A375 (cell line): Measurements from ENCODE around the gene IFITM1. TPM values are rescaled to one million over a fixed set of nuclear protein-coding genes. Genes with fewer than 3 reads are reported as not detected.

Source experiments
- small RNA-seq: library from RNA; depleted of rRNA; stranded (forward); fragments of <200 nt; gene quantifications from one replicate; pipeline ENCODE3, GENCODE V24; 2014
- total RNA-seq: library from RNA; depleted of rRNA; stranded (reverse); fragments of >200 nt; shearing (Covaris generic); gene quantifications from 2 replicates; pipeline ENCODE4 v1.2.3, GENCODE V29; 2014; rRNA removed

The IFITM1 gene
- total RNA-seq = 3.9 and 4.5 TPM in 2 replicates

GRCh38 chr11:313787-314553, at the start of gene IFITM1:
Gene IFITM1, plus strand, starts transcription at chr11:314040. Its CDS starts 131 bp downstream, at chr11:314171.

GRCh38 chr11:278001-278951, 35.6 kb upstream of the IFITM1 start, which contains the start of gene NLRP6:
Gene NLRP6, plus strand, starts transcription at chr11:278407. Its CDS starts 163 bp downstream, at chr11:278570.

GRCh38 chr11:288478-289397, 25.1 kb upstream of the IFITM1 start, which contains the start of gene PGGHG:
Gene PGGHG, plus strand, starts transcription at chr11:289126. Its CDS starts 691 bp downstream, at chr11:289817.

DNA sequence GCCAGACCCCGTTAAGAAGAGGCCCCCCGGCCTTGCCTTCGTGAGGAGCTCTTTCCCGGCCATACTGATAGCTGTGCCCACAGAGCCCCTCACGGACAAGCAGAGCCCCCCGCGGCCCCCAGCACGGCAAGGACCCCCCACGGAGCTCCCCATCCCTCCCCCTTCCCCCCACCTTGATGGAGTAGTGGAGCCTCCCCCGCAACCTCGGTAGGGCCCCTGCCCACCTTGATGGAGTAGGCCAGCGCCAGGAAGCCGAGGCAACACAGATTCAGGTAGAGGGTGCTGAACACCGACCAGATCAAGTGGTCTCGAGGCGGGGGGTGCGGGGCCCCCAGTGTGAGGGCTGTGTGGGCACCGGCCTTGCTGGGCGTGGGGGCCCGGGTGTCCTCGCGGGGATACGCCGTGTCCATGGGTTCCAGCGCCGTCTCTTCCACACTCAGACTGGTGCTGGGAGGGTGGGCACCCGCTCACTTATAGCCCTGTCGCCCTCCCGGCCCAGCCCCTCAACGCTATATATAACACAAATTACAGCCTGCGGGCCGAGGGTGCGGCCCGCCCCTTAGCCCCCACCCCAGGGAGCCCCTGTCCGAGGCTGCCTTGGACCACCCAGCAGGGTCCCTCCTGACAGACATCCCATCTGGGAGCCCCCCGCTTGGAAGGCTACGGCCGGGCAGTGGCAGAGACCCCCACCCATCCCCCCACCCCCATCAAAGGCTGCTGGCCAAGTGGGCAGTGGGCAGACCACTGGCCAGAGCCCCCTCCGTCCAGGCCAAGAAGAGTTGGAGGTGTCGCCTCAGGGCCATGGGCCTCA, 14.6 kb upstream of the IFITM1 start, which contains the start of gene IFITM5:
IFITM5 (minus strand) TSS at position 446 of the 811 bp plus-strand sequence; CDS start at position 410, 36 bp downstream.

GRCh38 chr11:307766-308708, 5.8 kb upstream of the IFITM1 start, which contains the start of gene IFITM2:
Gene IFITM2, plus strand, starts transcription at chr11:307816. Its CDS starts 377 bp downstream, at chr11:308193.

Small RNAs within 50 kb of the gene (small RNA-seq; reads per million reads assigned to genes)
- gene AC136475.6 = not detected

Other genes with a start within 250 kb of the IFITM1 start
- not detected in 2 replicates for gene SCGB1C1, start 121.0 kb upstream of the IFITM1 start, total RNA-seq
- 12.4 and 13.2 TPM in 2 replicates for gene BET1L, start 106.6 kb upstream of the IFITM1 start, total RNA-seq
- 77.6 and 88.5 TPM in 2 replicates for gene RIC8A, start 106.3 kb upstream of the IFITM1 start, total RNA-seq
- gene SIRT3, start 77.7 kb upstream of the IFITM1 start, total RNA-seq = 10.6 and 10.7 TPM in 2 replicates
- gene PSMD13, start 77.1 kb upstream of the IFITM1 start, total RNA-seq = 156 and 163 TPM in 2 replicates
- not detected in 2 replicates for gene NLRP6, start 35.6 kb upstream of the IFITM1 start, total RNA-seq
- gene PGGHG, start 24.9 kb upstream of the IFITM1 start, total RNA-seq = 15.1 and 16.4 TPM in 2 replicates
- not detected in 2 replicates for gene IFITM5, start 14.5 kb upstream of the IFITM1 start, total RNA-seq
- gene IFITM2, start 6.2 kb upstream of the IFITM1 start, total RNA-seq = 15.1 and 25.4 TPM in 2 replicates
- gene IFITM3, start 6.8 kb downstream of the IFITM1 start, total RNA-seq = 70.9 and 105 TPM in 2 replicates
- 42.6 and 50.4 TPM in 2 replicates for gene B4GALNT4, start 55.5 kb downstream of the IFITM1 start, total RNA-seq
- gene PKP3, start 80.2 kb downstream of the IFITM1 start, total RNA-seq = 31.2 and 33.4 TPM in 2 replicates
- gene SIGIRR, start 101.0 kb downstream of the IFITM1 start, total RNA-seq = 50.6 and 74.5 TPM in 2 replicates
- 0.13 TPM in 1 of 2 replicates, not detected in the other for gene ANO9, start 128.0 kb downstream of the IFITM1 start, total RNA-seq
- 22.3 and 37.3 TPM in 2 replicates for gene PTDSS2, start 136.2 kb downstream of the IFITM1 start, total RNA-seq
- 165 and 173 TPM in 2 replicates for gene RNH1, start 193.2 kb downstream of the IFITM1 start, total RNA-seq
- 84.1 and 89.3 TPM in 2 replicates for gene HRAS, start 221.5 kb downstream of the IFITM1 start, total RNA-seq
- 2.8 TPM in 2 replicates for gene LRRC56, start 223.5 kb downstream of the IFITM1 start, total RNA-seq
- gene LMNTD2, start 246.7 kb downstream of the IFITM1 start, total RNA-seq = 2.3 and 3.5 TPM in 2 replicates
- gene RASSF7, start 246.9 kb downstream of the IFITM1 start, total RNA-seq = 19.1 and 21.2 TPM in 2 replicates